Measurements from ENCODE around the gene TXNDC2.
"Not testable (repeated sequence)": the region's sequence is repeated elsewhere in the genome, so short reads cannot be mapped to it uniquely, and the experiment has no call there.

The TXNDC2 gene

DNA sequence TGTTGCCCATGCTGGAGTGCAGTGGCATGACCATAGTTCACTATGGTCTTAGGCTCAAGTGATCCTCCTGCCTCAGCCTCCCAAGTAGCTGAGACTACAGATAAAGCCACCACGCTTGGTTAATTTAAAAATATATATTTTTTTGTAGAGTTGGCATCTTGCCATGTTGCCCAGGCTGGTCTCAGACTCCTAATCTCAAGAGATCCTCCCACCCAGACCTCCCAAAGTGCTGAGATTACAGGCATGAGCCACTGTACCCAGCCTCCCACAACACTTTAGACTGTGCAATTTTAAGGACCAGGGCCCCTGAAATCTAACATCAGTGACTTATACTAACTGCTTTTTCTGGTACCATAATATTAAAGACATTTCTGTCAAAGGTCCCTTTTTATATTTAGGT lies 5.2 kb downstream of the TXNDC2 start:
- Histone ChIP-seq H3K36me3 (no peaks in the 10 kb centered on the region), H3K9me3 (ENCODE audit: severe bottlenecking) (no peaks in the 10 kb centered on the region), H3K27ac (no peak overlapping the region), H3K4me3 (ENCODE audit: low read depth, low read length) (no peak overlapping the region), H3K27me3 (ENCODE audit: insufficient read depth, low read depth, severe bottlenecking) (no peaks in the 10 kb centered on the region)
- DNase-seq, result no peak
- TF ChIP-seq, protein P1, sequence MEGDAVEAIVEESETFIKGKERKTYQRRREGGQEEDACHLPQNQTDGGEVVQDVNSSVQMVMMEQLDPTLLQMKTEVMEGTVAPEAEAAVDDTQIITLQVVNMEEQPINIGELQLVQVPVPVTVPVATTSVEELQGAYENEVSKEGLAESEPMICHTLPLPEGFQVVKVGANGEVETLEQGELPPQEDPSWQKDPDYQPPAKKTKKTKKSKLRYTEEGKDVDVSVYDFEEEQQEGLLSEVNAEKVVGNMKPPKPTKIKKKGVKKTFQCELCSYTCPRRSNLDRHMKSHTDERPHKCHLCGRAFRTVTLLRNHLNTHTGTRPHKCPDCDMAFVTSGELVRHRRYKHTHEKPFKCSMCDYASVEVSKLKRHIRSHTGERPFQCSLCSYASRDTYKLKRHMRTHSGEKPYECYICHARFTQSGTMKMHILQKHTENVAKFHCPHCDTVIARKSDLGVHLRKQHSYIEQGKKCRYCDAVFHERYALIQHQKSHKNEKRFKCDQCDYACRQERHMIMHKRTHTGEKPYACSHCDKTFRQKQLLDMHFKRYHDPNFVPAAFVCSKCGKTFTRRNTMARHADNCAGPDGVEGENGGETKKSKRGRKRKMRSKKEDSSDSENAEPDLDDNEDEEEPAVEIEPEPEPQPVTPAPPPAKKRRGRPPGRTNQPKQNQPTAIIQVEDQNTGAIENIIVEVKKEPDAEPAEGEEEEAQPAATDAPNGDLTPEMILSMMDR (IDR thresholded peaks at IDR 0.05; ENCODE audit: low read depth, low read length), result no peak

DNA sequence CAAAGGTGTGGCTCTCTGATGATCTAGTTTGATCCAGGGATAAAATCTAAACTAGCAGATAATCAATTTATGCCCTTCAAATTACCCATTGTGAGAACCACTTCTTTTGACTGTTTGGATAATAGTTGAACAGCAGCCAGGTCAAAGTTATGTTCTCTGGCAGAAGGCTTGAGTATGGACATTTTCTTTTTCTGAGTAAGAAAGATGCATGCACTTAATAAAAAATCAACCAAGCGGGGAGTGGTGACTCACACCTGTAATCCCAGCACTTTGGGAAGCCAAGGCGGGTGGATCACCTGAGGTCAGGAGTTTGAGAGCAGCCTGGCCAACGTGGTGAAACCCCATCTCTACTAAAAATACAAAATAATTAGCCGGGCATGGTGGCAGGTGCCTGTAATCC lies 5.7 kb downstream of the TXNDC2 start:
- not testable (repeated sequence) for H3K27me3 ChIP-seq (ENCODE audit: insufficient read depth, low read depth, severe bottlenecking); H3K27ac ChIP-seq; H3K4me3 ChIP-seq (ENCODE audit: low read depth, low read length); DNase-seq; H3K9me3 ChIP-seq (ENCODE audit: severe bottlenecking); H3K36me3 ChIP-seq

DNA sequence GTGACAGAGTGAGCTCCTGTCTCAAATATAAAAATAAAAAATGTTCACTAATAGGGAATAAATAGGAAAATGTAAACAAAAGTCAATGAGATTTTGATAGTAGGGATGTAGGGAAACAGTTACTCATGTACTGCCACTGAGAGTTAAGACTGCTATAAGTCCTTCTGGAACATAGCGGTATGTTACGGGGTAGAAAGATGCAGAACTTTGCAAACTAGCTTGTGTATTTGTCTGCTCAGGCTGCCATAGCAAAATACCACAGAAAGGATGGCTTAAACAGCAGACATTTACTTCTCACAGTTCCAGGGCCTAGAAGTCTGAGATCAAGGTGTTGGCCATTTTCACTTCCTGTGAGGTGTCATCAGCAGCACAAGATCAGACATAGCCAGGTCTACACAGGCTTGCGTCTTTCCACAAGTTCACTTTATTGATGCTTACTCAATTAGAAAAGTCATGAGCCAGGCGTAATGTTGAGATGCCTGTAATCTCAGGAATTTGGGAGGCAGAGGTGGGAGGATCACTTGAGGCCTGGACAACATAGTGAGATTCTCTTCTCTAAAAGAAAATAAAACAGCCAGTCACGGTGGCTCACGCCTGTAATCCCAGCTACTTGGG lies 8.8 kb downstream of the TXNDC2 start:
- Histone ChIP-seq H3K9me3 (ENCODE audit: severe bottlenecking) (no peaks in the 10 kb centered on the region), H3K36me3 (no peaks in the 10 kb centered on the region), H3K27ac (no peak overlapping the region), H3K27me3 (ENCODE audit: insufficient read depth, low read depth, severe bottlenecking) (no peaks in the 10 kb centered on the region), H3K4me3 (ENCODE audit: low read depth, low read length) (no peak overlapping the region)
- no peak for DNase-seq
- TF ChIP-seq, protein P1 (IDR thresholded peaks at IDR 0.05; ENCODE audit: low read depth, low read length), result no peak

- TF ChIP-seq, protein P1 (IDR thresholded peaks at IDR 0.05; ENCODE audit: low read depth, low read length), result no peak
- Histone ChIP-seq H3K4me3 (ENCODE audit: low read depth, low read length) (no peak overlapping the region), H3K27me3 (ENCODE audit: insufficient read depth, low read depth, severe bottlenecking) (no peaks in the 10 kb centered on the region), H3K9me3 (ENCODE audit: severe bottlenecking) (no peaks in the 10 kb centered on the region), H3K27ac (no peak overlapping the region), H3K36me3 (no peaks in the 10 kb centered on the region)
- DNase-seq, result no peak
Observed at GRCh38 chr18:9897129-9897528, 11.4 kb downstream of the TXNDC2 start.

- not testable (repeated sequence) for H3K9me3 ChIP-seq (ENCODE audit: severe bottlenecking); DNase-seq; H3K36me3 ChIP-seq; H3K27ac ChIP-seq; H3K27me3 ChIP-seq (ENCODE audit: insufficient read depth, low read depth, severe bottlenecking); H3K4me3 ChIP-seq (ENCODE audit: low read depth, low read length)
Observed at GRCh38 chr18:9897787-9898291, 12.1 kb downstream of the TXNDC2 start.

DNA sequence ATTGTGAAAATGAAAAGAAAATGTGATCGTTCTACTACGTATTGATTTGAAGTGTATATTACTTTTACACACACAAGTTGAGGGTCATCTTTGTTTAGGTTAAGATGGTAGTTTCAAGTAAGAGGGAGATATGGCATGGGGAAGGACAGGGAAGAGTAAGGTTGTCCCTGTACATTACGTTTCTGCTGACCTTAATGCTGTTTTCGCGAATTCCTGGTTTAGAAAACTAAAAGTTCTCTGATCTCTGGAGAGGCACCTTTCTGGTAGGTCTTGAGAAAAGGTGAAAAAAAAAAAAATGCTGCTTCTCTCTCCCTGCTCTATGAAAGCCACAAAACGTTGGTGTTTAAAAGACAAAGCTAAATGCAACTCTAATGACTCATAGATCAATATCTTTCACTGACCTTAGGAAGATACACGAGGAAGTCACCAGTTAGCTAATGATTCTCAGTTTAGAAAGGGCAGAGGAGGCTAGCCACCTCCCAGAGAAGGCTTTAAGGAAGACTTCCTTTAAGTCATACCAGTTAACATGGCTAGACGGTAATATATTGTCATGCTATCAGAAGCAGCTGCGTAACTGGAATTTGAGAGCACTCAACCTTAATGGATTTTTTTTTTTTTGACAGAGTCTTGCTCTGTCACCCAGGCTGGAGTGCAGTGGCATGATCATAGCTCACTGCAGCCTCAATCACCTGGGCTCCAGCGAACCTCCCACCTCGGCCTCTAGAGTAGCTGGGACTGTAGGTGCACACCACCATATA lies 13.2 kb downstream of the TXNDC2 start:
- no peak overlapping the region for H3K27ac ChIP-seq
- DNase-seq, result no peak

DNA sequence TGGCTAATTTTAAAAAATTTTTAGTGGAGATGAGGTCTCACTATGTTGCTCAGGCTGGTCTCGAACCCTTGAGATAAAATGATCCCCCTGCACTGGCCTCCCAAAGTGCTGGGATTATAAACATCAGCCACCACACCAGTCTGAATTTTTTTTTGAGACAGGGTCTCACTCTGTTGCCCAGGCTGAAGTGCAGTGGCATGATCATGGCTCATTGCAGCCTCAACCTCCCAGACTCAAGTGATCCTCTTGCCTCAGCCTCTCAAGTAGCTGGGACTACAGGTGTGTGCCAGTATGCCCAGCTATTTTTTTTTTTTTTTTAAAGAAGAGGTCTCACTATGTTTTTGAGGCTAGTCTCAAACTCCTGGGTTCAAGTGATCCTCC lies 13.8 kb downstream of the TXNDC2 start:
- DNase-seq; H3K4me3 ChIP-seq (ENCODE audit: low read depth, low read length); H3K36me3 ChIP-seq; H3K9me3 ChIP-seq (ENCODE audit: severe bottlenecking); H3K27ac ChIP-seq; H3K27me3 ChIP-seq (ENCODE audit: insufficient read depth, low read depth, severe bottlenecking): not testable (repeated sequence)

More for the DNA sequence above, 13.2 kb downstream of the TXNDC2 start:
- TF ChIP-seq, protein P1 (IDR thresholded peaks at IDR 0.05; ENCODE audit: low read depth, low read length), result no peak
- H3K9me3 ChIP-seq (ENCODE audit: severe bottlenecking), result no peaks in the 10 kb centered on the region
- no peaks in the 10 kb centered on the region for H3K27me3 ChIP-seq (ENCODE audit: insufficient read depth, low read depth, severe bottlenecking)
- no peak overlapping the region for H3K4me3 ChIP-seq (ENCODE audit: low read depth, low read length)
- no peaks in the 10 kb centered on the region for H3K36me3 ChIP-seq
